Skeletal muscle tissue (tissue), 5 donors: Measurements from ENCODE around the gene KRTAP27-1. TPM values are rescaled to one million over a fixed set of nuclear protein-coding genes. Genes with fewer than 3 reads are reported as not detected.

ENCODE experiments used
- H3K27ac ChIP-seq: one replicate; pipeline ENCODE4 v1.7.0; 2013; ENCODE audit warnings: mild to moderate bottlenecking, low read depth, low read length, inconsistent platforms
- H3K27me3 ChIP-seq, 3 donors: one replicate each; pipeline ENCODE4 v1.7.0; 2013; ENCODE audit warnings: low read length in 3 of 3; ENCODE audit not compliant: control insufficient read depth in 3 of 3, insufficient read depth in 3 of 3
- H3K36me3 ChIP-seq, 3 donors: one replicate each; pipeline ENCODE4 v1.7.0; 2013; ENCODE audit warnings: low read length in 3 of 3; ENCODE audit not compliant: control insufficient read depth in 3 of 3, insufficient read depth in 3 of 3
- H3K4me1 ChIP-seq, 3 donors: one replicate each; pipeline ENCODE4 v1.7.0; 2013; ENCODE audit warnings: low read length in 3 of 3, mild to moderate bottlenecking in 3 of 3; ENCODE audit not compliant: control insufficient read depth in 3 of 3, insufficient read depth in 3 of 3
- H3K4me3 ChIP-seq, 3 donors: one replicate each; pipeline ENCODE4 v1.7.0; 2013; ENCODE audit warnings: low read length in 3 of 3
- H3K9ac ChIP-seq, 3 donors: one replicate each; pipeline ENCODE4 v1.7.0; 2013; ENCODE audit warnings: low read length in 3 of 3, mild to moderate bottlenecking in 3 of 3, moderate library complexity in 2 of 3, low read depth in 1 of 3
- H3K9me3 ChIP-seq, 3 donors: one replicate each; pipeline ENCODE4 v1.7.0; 2013; ENCODE audit warnings: low read length in 3 of 3; ENCODE audit not compliant: control insufficient read depth in 3 of 3
- small RNA-seq: library from RNA; depleted of rRNA; stranded (forward); fragments of <200 nt; gene quantifications from one replicate; pipeline ENCODE3, GENCODE V24; 2014
- total RNA-seq: library from RNA; depleted of rRNA; stranded (reverse); fragments of >200 nt; gene quantifications from one replicate; pipeline ENCODE4 v1.2.3, GENCODE V29; 2014
- donor health status: Osteomylitis.

The KRTAP27-1 gene
- total RNA-seq, 1 donor from 2014 or later, result not detected

DNA sequence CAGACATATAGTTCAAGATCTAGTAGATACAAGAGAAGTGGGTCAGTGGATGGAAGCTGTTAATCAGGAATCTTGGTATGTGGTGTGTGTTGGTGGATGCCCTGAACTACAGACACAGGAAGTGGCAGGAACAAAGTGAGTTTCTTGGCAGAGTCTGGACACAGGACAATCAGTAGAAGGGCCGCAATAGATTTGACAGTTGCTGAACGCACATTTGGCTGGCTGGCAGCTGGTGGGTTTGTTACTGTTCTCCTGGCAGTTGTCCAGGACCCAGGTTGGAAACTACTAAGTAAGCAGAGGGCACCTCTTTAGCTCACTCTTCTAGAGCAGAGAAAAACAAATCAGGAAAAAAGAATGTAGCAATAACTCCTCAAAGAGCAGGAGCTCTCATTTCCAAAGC is 30.6 kb downstream of the KRTAP27-1 start:
- Histone ChIP-seq H3K36me3 (no peaks in the 10 kb centered on the region), H3K27ac (no peak overlapping the region)

DNA sequence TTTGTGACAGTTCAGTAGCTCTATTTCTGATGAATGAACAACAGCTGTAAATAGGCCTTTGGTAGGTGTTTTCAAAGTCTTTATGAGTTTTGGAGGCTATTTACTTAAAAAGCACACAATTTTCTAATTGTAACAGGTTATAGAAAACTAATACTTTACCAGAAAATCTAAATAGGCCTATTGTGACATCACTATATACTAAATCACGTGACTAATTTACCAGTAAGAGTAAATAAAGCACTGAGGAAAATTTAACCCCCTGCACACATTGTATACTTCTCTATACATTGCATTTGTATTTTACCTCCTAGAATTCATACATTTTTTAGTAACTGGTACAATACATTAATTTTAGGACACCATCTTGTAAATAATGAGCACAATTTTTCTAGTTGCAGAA is 32.4 kb downstream of the KRTAP27-1 start:
- Histone ChIP-seq H3K27ac (no peak overlapping the region), H3K9ac (no peak overlapping the region), H3K36me3 (no peaks in the 10 kb centered on the region), H3K27me3 (no peaks in the 10 kb centered on the region), H3K4me3 (no peak overlapping the region), H3K9me3 (no peaks in the 10 kb centered on the region), H3K4me1 (no peaks in the 10 kb centered on the region)

More for the DNA sequence above, 30.6 kb downstream of the KRTAP27-1 start:
- no peak overlapping the region for H3K9ac ChIP-seq
- no peaks in the 10 kb centered on the region for H3K9me3 ChIP-seq
- no peaks in the 10 kb centered on the region for H3K4me1 ChIP-seq
- H3K27me3 ChIP-seq, result no peaks in the 10 kb centered on the region
- H3K4me3 ChIP-seq, result no peak overlapping the region

GRCh38 chr21:30289215-30289614 is 48.3 kb downstream of the KRTAP27-1 start, which contains the start of gene KRTAP25-1:
Gene KRTAP25-1, minus strand, starts transcription at chr21:30289514. Its CDS starts 24 bp downstream, at chr21:30289490.
- Histone ChIP-seq H3K4me3 (no peak within 1 kb of the TSS), H3K27ac (no peak within 1 kb of the TSS), H3K9me3 (peaks cover 0 to 5% (median 0%) of the 10 kb centered on the region in 3 donors), H3K9ac (no peak within 1 kb of the TSS), H3K36me3 (no peaks in the 10 kb centered on the region), H3K27me3 (no peaks in the 10 kb centered on the region), H3K4me1 (no peaks in the 10 kb centered on the region)

Small RNAs within 50 kb of the gene (small RNA-seq; reads per million reads assigned to genes)
- not detected for gene KRTAP23-1
- not detected for gene MIR4327

Other genes with a start within 250 kb of the KRTAP27-1 start
- gene CLDN17, start 170.9 kb downstream of the KRTAP27-1 start, total RNA-seq, result not detected
- not detected for gene CLDN8, start 121.6 kb downstream of the KRTAP27-1 start, total RNA-seq
- not detected for gene KRTAP24-1, start 54.7 kb downstream of the KRTAP27-1 start, total RNA-seq
- gene KRTAP25-1, start 48.2 kb downstream of the KRTAP27-1 start, total RNA-seq, result not detected
- not detected for gene KRTAP26-1, start 17.4 kb downstream of the KRTAP27-1 start, total RNA-seq
- not detected for gene KRTAP23-1, start 10.9 kb upstream of the KRTAP27-1 start, total RNA-seq
- not detected for gene KRTAP13-2, start 34.6 kb upstream of the KRTAP27-1 start, total RNA-seq
- not detected for gene KRTAP13-1, start 58.3 kb upstream of the KRTAP27-1 start, total RNA-seq
- not detected for gene KRTAP13-3, start 88.2 kb upstream of the KRTAP27-1 start, total RNA-seq
- gene KRTAP13-4, start 92.5 kb upstream of the KRTAP27-1 start, total RNA-seq, result not detected
- not detected for gene KRTAP15-1, start 102.6 kb upstream of the KRTAP27-1 start, total RNA-seq
- gene KRTAP19-1, start 142.7 kb upstream of the KRTAP27-1 start, total RNA-seq, result not detected
- gene KRTAP19-2, start 149.7 kb upstream of the KRTAP27-1 start, total RNA-seq, result not detected
- gene KRTAP19-3, start 154.3 kb upstream of the KRTAP27-1 start, total RNA-seq, result not detected
- not detected for gene KRTAP19-4, start 159.5 kb upstream of the KRTAP27-1 start, total RNA-seq
- gene KRTAP19-5, start 164.4 kb upstream of the KRTAP27-1 start, total RNA-seq, result not detected
- gene KRTAP19-6, start 204.2 kb upstream of the KRTAP27-1 start, total RNA-seq, result not detected
- gene KRTAP19-7, start 223.6 kb upstream of the KRTAP27-1 start, total RNA-seq, result not detected